H1 (cell line): ENCODE measurements around the gene UBXN11. TPM values are rescaled to one million over a fixed set of nuclear protein-coding genes. Genes with fewer than 3 reads are reported as not detected.

Source experiments
- ASH2L ChIP-seq: fragments of 200-600, 300-600 bp; sonication (generic); IDR thresholded peaks from one replicate; pipeline ENCODE4 v1.7.1; 2017; ENCODE audit warnings: low read length
- BACH1 ChIP-seq: IDR thresholded peaks from 2 replicates; pipeline ENCODE4 v1.6.1; 2012; ENCODE audit warnings: low read length, improper control_type of control experiment
- CBX8 ChIP-seq: fragments of 300-800, 300-1000 bp; sonication (generic); IDR thresholded peaks from 2 replicates; pipeline ENCODE4 v1.7.1; 2016; ENCODE audit warnings: low read depth, low read length, borderline replicate concordance
- CHD2 ChIP-seq: IDR thresholded peaks from 2 replicates; pipeline ENCODE4 v1.6.1; 2012; ENCODE audit warnings: low read length, improper control_type of control experiment
- CTBP2 ChIP-seq: IDR thresholded peaks from 2 replicates; pipeline ENCODE4 v1.7.0; 2011; ENCODE audit warnings: borderline replicate concordance, mild to moderate bottlenecking, moderate library complexity, mixed read lengths, low read length; ENCODE audit not compliant: insufficient read depth, insufficient read length
- CTCF ChIP-seq, 3 experiments: IDR thresholded peaks; 1 replicate in 2 of 3; 2 replicates in 1 of 3; pipeline versions ENCODE4 v1.5.1 to v1.6.1; 2011; ENCODE audit warnings: low read length in 3 of 3, mild to moderate bottlenecking in 3 of 3, inconsistent platforms in 2 of 3, low read depth in 1 of 3, moderate library complexity in 1 of 3; ENCODE audit not compliant: insufficient read depth in 1 of 3; ENCODE audit errors: control extremely low read depth in 1 of 3
- EZH2 ChIP-seq: fragments of 200-600 bp; sonication (generic); IDR thresholded peaks from 2 replicates; pipeline ENCODE4 v1.7.1; 2012; ENCODE audit warnings: low read depth, mild to moderate bottlenecking, moderate library complexity, low read length, inconsistent platforms; ENCODE audit not compliant: severe bottlenecking
- FOSL1 ChIP-seq: IDR thresholded peaks from 2 replicates; pipeline ENCODE4 v1.6.1; 2011; ENCODE audit warnings: mild to moderate bottlenecking, low read depth, low read length, moderate library complexity; ENCODE audit not compliant: insufficient read depth
- HDAC6 ChIP-seq: IDR thresholded peaks from one replicate; pipeline ENCODE4 v1.7.1; 2012; ENCODE audit warnings: low read depth, mild to moderate bottlenecking, inconsistent platforms, low read length, moderate library complexity
- KDM4A ChIP-seq: IDR thresholded peaks from one replicate; pipeline ENCODE4 v1.7.1; 2012; ENCODE audit warnings: low read depth, mild to moderate bottlenecking, moderate library complexity, low read length, inconsistent platforms; ENCODE audit not compliant: severe bottlenecking
- PHF8 ChIP-seq: fragments of 200-600 bp; sonication (generic); conservative IDR thresholded peaks from 2 replicates; pipeline ENCODE4 v1.7.1; 2012; ENCODE audit warnings: low read depth, mild to moderate bottlenecking, inconsistent platforms, low read length, moderate library complexity
- POU5F1 ChIP-seq: IDR thresholded peaks from 2 replicates; pipeline ENCODE4 v1.6.1; 2011; ENCODE audit warnings: low read depth, mild to moderate bottlenecking, low read length, moderate library complexity
- RBBP5 ChIP-seq: IDR thresholded peaks from 2 replicates; pipeline ENCODE4 v1.7.1; 2012; ENCODE audit warnings: low read depth, mild to moderate bottlenecking, inconsistent platforms, low read length, moderate library complexity, borderline replicate concordance
- RXRA ChIP-seq: IDR thresholded peaks from 2 replicates; pipeline ENCODE4 v1.6.1; 2011; ENCODE audit warnings: low read depth, mild to moderate bottlenecking, low read length, moderate library complexity; ENCODE audit not compliant: insufficient read depth
- SIN3A ChIP-seq, 2 experiments: IDR thresholded peaks in 1 of 2; conservative IDR thresholded peaks in 1 of 2; 2 replicates each; pipeline ENCODE4 v1.6.1; 2011 to 2012; ENCODE audit warnings: low read length in 2 of 2, improper control_type of control experiment in 1 of 2, low read depth in 1 of 2, mild to moderate bottlenecking in 1 of 2
- SP4 ChIP-seq: IDR thresholded peaks from 2 replicates; pipeline ENCODE4 v1.6.1; 2012; ENCODE audit warnings: low read length, inconsistent platforms
- SUZ12 ChIP-seq: fragments of 200-600 bp; sonication (generic); IDR thresholded peaks from 2 replicates; pipeline ENCODE4 v1.6.1; 2012; ENCODE audit warnings: mild to moderate bottlenecking, inconsistent platforms, low read length, moderate library complexity, mixed read lengths
- TAF1 ChIP-seq: IDR thresholded peaks from 2 replicates; pipeline ENCODE4 v1.6.1; 2011; ENCODE audit warnings: mild to moderate bottlenecking, low read depth, low read length
- TEAD4 ChIP-seq: IDR thresholded peaks from 2 replicates; pipeline ENCODE4 v1.6.1; 2012; ENCODE audit warnings: low read depth, low read length, inconsistent platforms, mixed read lengths
- YY1 ChIP-seq: IDR thresholded peaks from 2 replicates; pipeline ENCODE4 v1.6.1; 2011; ENCODE audit warnings: low read depth, mild to moderate bottlenecking, low read length
- polyA plus RNA-seq, 7 experiments: library from polyadenylated mRNA; depleted of rRNA in 3 of 7; stranded (reverse) in 5 of 7; unstranded in 2 of 7; fragments of >200 nt in 5 of 7; fragments of 200-250 nt in 2 of 7; gene quantifications; 1 replicate in 5 of 7; 2 replicates in 1 of 7; 4 replicates in 1 of 7; pipeline versions ENCODE4 v1.2.1 to v1.2.3, GENCODE V29; 2011 to 2013; ENCODE audit warnings: missing spikeins in 2 of 7, mixed read lengths in 2 of 7
- total RNA-seq: library from RNA; stranded (reverse); fragmentation: NEBNext Ultra II Directional; extraction: Animal tissue kit (Norgen Biotek cat#: 25700); gene quantifications from 2 replicates; pipeline ENCODE4 v1.2.1, GENCODE V29; 2021
- TF ChIP-seq, protein P1 (sequence below): IDR thresholded peaks from 2 replicates; pipeline ENCODE4 v1.6.1; 2012; ENCODE audit warnings: inconsistent platforms

UBXN11 gene
- total and polyA plus RNA-seq, 2 of the 8 experiments (the other 6 are each of a cell fraction or from before 2014, with no cell fraction given) = 6.3 to 10.4 TPM

- TF ChIP-seq CTCF (IDR thresholded peaks at IDR 0.05; ENCODE audit: control extremely low read depth in 1 of 3, insufficient read depth in 1 of 3, low read depth in 1 of 3, low read length in 3 of 3) = peak; percentile 92 to 97 (median 92)
- TF ChIP-seq POU5F1 = no peak
- TF ChIP-seq, protein P1, sequence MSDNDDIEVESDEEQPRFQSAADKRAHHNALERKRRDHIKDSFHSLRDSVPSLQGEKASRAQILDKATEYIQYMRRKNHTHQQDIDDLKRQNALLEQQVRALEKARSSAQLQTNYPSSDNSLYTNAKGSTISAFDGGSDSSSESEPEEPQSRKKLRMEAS = no peak; the same call in none of the 2 replicates
- TF ChIP-seq CHD2 = peak; percentile 59
- TF ChIP-seq SUZ12 = no peak
- TF ChIP-seq ASH2L = peak; percentile 52
- peak; percentile 92 for TF ChIP-seq SP4
- peak; percentile 99 for TF ChIP-seq KDM4A
- TF ChIP-seq PHF8 = peak; percentile 85
- no peak for TF ChIP-seq CBX8
- no peak for TF ChIP-seq FOSL1
- TF ChIP-seq TEAD4 = 0 out of 2 replicates have a peak, but pooled peaks have one; percentile 12
- no peak for TF ChIP-seq EZH2
- TF ChIP-seq CTBP2 = no peak
- TF ChIP-seq RBBP5 = no peak; the same call in 1 of the 2 replicates
- no peak for TF ChIP-seq RXRA
- TF ChIP-seq BACH1 = no peak; the same call in 1 of the 2 replicates
- TF ChIP-seq TAF1 = peak; percentile 75; the same call in 1 of the 2 replicates
- TF ChIP-seq SIN3A (conservative IDR thresholded peaks at IDR 0.05 in 1 of 2, IDR thresholded peaks at IDR 0.05 in 1 of 2; ENCODE audit: low read depth in 1 of 2, low read length in 2 of 2) = peak; percentile 35 to 46; a peak in 2 of 4 replicates
- TF ChIP-seq HDAC6 = no peak
- no peak for TF ChIP-seq YY1
Observed at GRCh38 chr1:26233903-26234643, 72.4 kb downstream of the UBXN11 start, which contains the start of gene CEP85 (continued).
